B cell (primary cell): ENCODE data around the gene CD6. TPM values are rescaled to one million over a fixed set of nuclear protein-coding genes. Genes with fewer than 3 reads are reported as not detected.
A peak's percentile ranks its signal among the peaks of the same experiment; 100 is the strongest.

Source experiments
- ATAC-seq: fragments of 200-7000 bp; cut with Tn5 transposase; one replicate; pipeline ENCODE4 v1.10.0; 2021; ENCODE audit warnings: low read depth, mild to moderate bottlenecking, moderate number of reproducible peaks, moderate library complexity
- CTCF ChIA-PET: fragments of 350-600 bp; sonication (Branson Sonifier 250); formaldehyde crosslinking; loops from one replicate; lab custom pipeline; 2021; ENCODE audit warnings: antibody characterized with exemption, inconsistent platforms; lab: Charles Lee
- POLR2A ChIA-PET: fragments of 350-600 bp; sonication (Branson Sonifier 250); formaldehyde crosslinking; loops from one replicate; lab custom pipeline; 2021; ENCODE audit warnings: antibody characterized with exemption; lab: Charles Lee
- DNase-seq: peaks from one replicate; pipeline ENCODE4 v3.0.0; 2013
- H2AFZ ChIP-seq: 2 replicates; pipeline ENCODE4 v1.6.1; 2012; ENCODE audit warnings: mild to moderate bottlenecking, low read depth, low read length; ENCODE audit not compliant: insufficient read depth, poor library complexity, severe bottlenecking
- H3K27ac ChIP-seq, 2 donors: 1 replicate in 1 of 2; 2 replicates in 1 of 2; pipeline ENCODE4 v1.5.1; 2012 to 2013; ENCODE audit warnings: low read length in 2 of 2, mild to moderate bottlenecking in 2 of 2, moderate library complexity in 1 of 2
- H3K27me3 ChIP-seq, 4 experiments: fragments of 200-600 bp in 1 of 4; sonication (generic) in 1 of 4; replicated peaks in 1 of 4; 1 replicate in 2 of 4; 2 replicates in 2 of 4; pipeline versions ENCODE4 v1.6.1 to v1.7.0; 2013 to 2016; ENCODE audit warnings: low read length in 3 of 4, mild to moderate bottlenecking in 2 of 4, mixed read lengths in 1 of 4, moderate library complexity in 1 of 4; ENCODE audit not compliant: insufficient read depth in 4 of 4, control insufficient read depth in 3 of 4; ENCODE audit errors: control extremely low read depth in 1 of 4
- H3K36me3 ChIP-seq, 2 experiments: replicated peaks in 1 of 2; 1 replicate in 1 of 2; 2 replicates in 1 of 2; pipeline versions ENCODE4 v1.6.1 to v1.7.1; 2013; ENCODE audit warnings: low read length in 1 of 2; ENCODE audit not compliant: insufficient read depth in 2 of 2, control insufficient read depth in 1 of 2; ENCODE audit errors: control extremely low read depth in 1 of 2, extremely low read depth in 1 of 2
- H3K4me1 ChIP-seq, 2 donors: fragments of 200-600 bp in 1 of 2; sonication (generic) in 1 of 2; 1 replicate in 1 of 2; 2 replicates in 1 of 2; pipeline versions ENCODE4 v1.5.1 to v1.6.1; 2013 to 2017; ENCODE audit warnings: low read length in 2 of 2; ENCODE audit not compliant: control insufficient read depth in 2 of 2, insufficient read depth in 2 of 2
- H3K4me2 ChIP-seq: replicated peaks from 2 replicates; pipeline ENCODE3; 2012; ENCODE audit warnings: mild to moderate bottlenecking, low read depth, low read length; ENCODE audit not compliant: poor library complexity, severe bottlenecking
- H3K4me3 ChIP-seq, 5 experiments: fragments of 200-600 bp in 1 of 5; sonication (generic) in 1 of 5; 1 replicate in 3 of 5; 2 replicates in 2 of 5; pipeline versions ENCODE4 v1.5.1 to v1.7.0; 2011 to 2016; ENCODE audit warnings: low read length in 4 of 5, mild to moderate bottlenecking in 4 of 5, low read depth in 2 of 5, control low read depth in 1 of 5, moderate library complexity in 1 of 5; ENCODE audit not compliant: insufficient read depth in 1 of 5; ENCODE audit errors: control extremely low read depth in 1 of 5, extremely low read depth in 1 of 5
- H3K79me2 ChIP-seq: fragments of 200-600 bp; sonication (generic); one replicate; pipeline ENCODE4 v1.6.0; 2016; ENCODE audit warnings: low read length; ENCODE audit not compliant: control insufficient read depth, insufficient read depth
- H3K9ac ChIP-seq: fragments of 200-600 bp; sonication (generic); 2 replicates; pipeline ENCODE4 v1.6.1; 2017; ENCODE audit warnings: mild to moderate bottlenecking, low read length, moderate library complexity
- H3K9me3 ChIP-seq, 3 donors: one replicate each; pipeline versions ENCODE4 v1.6.1 to v1.7.1; 2013; ENCODE audit warnings: low read length in 2 of 3; ENCODE audit not compliant: control insufficient read depth in 2 of 3, insufficient read depth in 1 of 3; ENCODE audit errors: control extremely low read depth in 1 of 3
- H4K20me1 ChIP-seq: 2 replicates; pipeline ENCODE4 v1.6.0; 2012; ENCODE audit warnings: mild to moderate bottlenecking, low read length; ENCODE audit not compliant: insufficient read depth, control insufficient read depth, poor library complexity, severe bottlenecking
- H3K27ac Mint-ChIP-seq: one replicate; pipeline ENCODE4 v1.8.0; 2021; ENCODE audit warnings: mixed read lengths
- H3K27me3 Mint-ChIP-seq: one replicate; pipeline ENCODE4 v1.8.0; 2021; ENCODE audit warnings: mixed read lengths
- H3K4me1 Mint-ChIP-seq: one replicate; pipeline ENCODE4 v1.8.0; 2021; ENCODE audit warnings: mixed read lengths
- H3K4me3 Mint-ChIP-seq: one replicate; pipeline ENCODE4 v1.8.0; 2021; ENCODE audit warnings: mixed read lengths
- H3K9me3 Mint-ChIP-seq: one replicate; pipeline ENCODE4 v1.8.0; 2022; ENCODE audit warnings: mixed read lengths; ENCODE audit not compliant: insufficient read depth
- CTCF ChIP-seq: fragments of 200-600 bp; IDR thresholded peaks from one replicate; pipeline ENCODE4 v1.8.0; 2022; ENCODE audit warnings: antibody characterized with exemption, mild to moderate bottlenecking
- EZH2 ChIP-seq: IDR thresholded peaks from 2 replicates; pipeline ENCODE4 v1.6.1; 2012; ENCODE audit warnings: borderline replicate concordance, low read depth, mild to moderate bottlenecking, moderate library complexity, low read length; ENCODE audit not compliant: insufficient read depth, poor library complexity, severe bottlenecking
- WGBS: methylation state at CpG from one replicate; pipeline ENCODE4 v1.1.5; 2013; ENCODE audit warnings: missing lambda C conversion rate; ENCODE audit not compliant: insufficient coverage; 5-methylcytosine and 5-hydroxymethylcytosine counted together
- intact Hi-C: fragments of 100-400 bp; cut with micrococcal nuclease; formaldehyde crosslinking; loops from one replicate; pipeline ENCODE4 v1.10.0; 2022
- polyA plus RNA-seq: library from polyadenylated mRNA; depleted of rRNA; stranded (reverse); fragments of >200 nt; gene quantifications from 2 replicates; pipeline ENCODE4 v1.2.3, GENCODE V29; 2012
- total RNA-seq, 2 donors: library from RNA; stranded (reverse); fragments of 120-200 nt in 1 of 2; gene quantifications; 1 replicate in 1 of 2; 2 replicates in 1 of 2; pipeline versions ENCODE4 v1.2.3 to v1.2.4, GENCODE V29; 2013 to 2022

Gene CD6
- total and polyA plus RNA-seq, 2 donors (not counting 1 experiment from before 2014, with no cell fraction given), result 9.3 to 13.6 TPM

GRCh38 chr11:60984636-60985035, 13.2 kb downstream of the CD6 start:
- Histone ChIP-seq H3K27ac (no peak overlapping the region), H3K79me2 (peaks cover 9% of the 10 kb centered on the region), H3K4me3 (no peak overlapping the region), H3K27me3 (no peaks in the 10 kb centered on the region), H2AFZ (no peak overlapping the region), H3K4me2 (no peak overlapping the region), H3K36me3 (no peaks in the 10 kb centered on the region), H3K9me3 (no peaks in the 10 kb centered on the region), H3K9ac (no peak overlapping the region), H3K4me1 (peaks cover 22 to 40% of the 10 kb centered on the region in 2 donors), H4K20me1 (no peaks in the 10 kb centered on the region)
- Mint-ChIP-seq H3K9me3 (no peaks in the 10 kb centered on the region), H3K27me3 (no peaks in the 10 kb centered on the region), H3K4me3 (no peak overlapping the region), H3K4me1 (peaks cover 36% of the 10 kb centered on the region), H3K27ac (no peak overlapping the region)
- TF ChIP-seq CTCF (no peak), EZH2 (no peak)
- no peak for DNase-seq
- intact Hi-C loops, result loop anchor here (5.0 kb wide), 1 partner anchor 38 kb away; no protein-coding TSS in a partner anchor
- 95% methylated on average over 4 of the region's 4 CpGs for WGBS
- no peak for ATAC-seq
- POLR2A ChIA-PET, result no interaction called here
- CTCF ChIA-PET, result interaction anchor here (1.4 to 2.2 kb wide), 2 partner anchors 9 to 13 kb away, joined by 4 to 8 read pairs; partner anchors contain the start of gene CD6

- H4K20me1 ChIP-seq, result no peaks in the 10 kb centered on the region
- peak overlapping the region; percentile 61 to 71 for H3K27ac ChIP-seq
- H3K4me2 ChIP-seq, result peak overlapping the region; percentile 35
- peaks cover 41% of the 10 kb centered on the region for H3K4me1 Mint-ChIP-seq
- intact Hi-C loops, result loop anchor here (5.0 kb wide), 1 partner anchor 37 kb away; no protein-coding TSS in a partner anchor
- ChIA-PET POLR2A (interaction anchor here (0.5 to 0.7 kb wide), 2 partner anchors 11 to 38 kb away, joined by 4 to 9 read pairs; no protein-coding TSS in a partner anchor), CTCF (interaction anchor here (2.2 kb wide), 1 partner anchor 14 kb away, joined by 8 read pairs; the partner anchor contains the start of gene CD6)
- peaks cover 23 to 42% of the 10 kb centered on the region in 2 donors for H3K4me1 ChIP-seq
- no peak overlapping the region for H2AFZ ChIP-seq
- H3K36me3 ChIP-seq, result no peaks in the 10 kb centered on the region
- no peak for DNase-seq
- WGBS, result 100% methylated on average over 1 of the region's 2 CpGs
- H3K4me3 ChIP-seq, result no peak overlapping the region
- H3K27ac Mint-ChIP-seq, result peak overlapping the region; percentile 86
- no peak overlapping the region for H3K4me3 Mint-ChIP-seq
- no peaks in the 10 kb centered on the region for H3K27me3 ChIP-seq
- H3K9me3 Mint-ChIP-seq, result no peaks in the 10 kb centered on the region
- H3K9me3 ChIP-seq, result no peaks in the 10 kb centered on the region
- no peak for ATAC-seq
- H3K9ac ChIP-seq, result no peak overlapping the region
- TF ChIP-seq EZH2, result no peak
- peaks cover 9% of the 10 kb centered on the region for H3K79me2 ChIP-seq
- no peaks in the 10 kb centered on the region for H3K27me3 Mint-ChIP-seq
These were observed 14.0 kb downstream of the CD6 start for GRCh38 chr11:60985501-60985900.
